Measurements from ENCODE around the gene POLR2H.

- no peak for TF ChIP-seq CTCF (IDR thresholded peaks at IDR 0.05)
- TF ChIP-seq CBFB (CRISPR knock-in tag; IDR thresholded peaks at IDR 0.05; ENCODE audit: low read depth): no peak
- TF ChIP-seq ZBTB21 (CRISPR knock-in tag; IDR thresholded peaks at IDR 0.05; ENCODE audit: borderline replicate concordance): no peak
- no peak for TF ChIP-seq ATF3 (CRISPR knock-in tag; conservative IDR thresholded peaks at IDR 0.05)
- TF ChIP-seq NR3C1 (CRISPR knock-in tag; conservative IDR thresholded peaks at IDR 0.05; ENCODE audit: low read depth): no peak
- TF ChIP-seq ATF2 (CRISPR knock-in tag; IDR thresholded peaks at IDR 0.05; ENCODE audit: borderline replicate concordance, low read depth): no peak
- no peak for TF ChIP-seq MAX (CRISPR knock-in tag; IDR thresholded peaks at IDR 0.05)
These were observed 37.8 kb upstream of the POLR2H start for GRCh38 chr3:184323696-184324095.

Measured in WTC11 (cell line).